Colonic mucosa (tissue), 4 donors: Measurements from ENCODE around the gene SLC17A4. TPM values are rescaled to one million over a fixed set of nuclear protein-coding genes. Genes with fewer than 3 reads are reported as not detected.

ENCODE experiments used
- DNase-seq: peaks from one replicate; pipeline ENCODE4 v3.0.0-alpha.2; 2020
- H3K27ac ChIP-seq: fragments of 200-600 bp; one replicate; pipeline ENCODE4 v1.8.0; 2021
- H3K27me3 ChIP-seq: fragments of 200-600 bp; one replicate; pipeline ENCODE4 v1.8.0; 2021
- H3K36me3 ChIP-seq: fragments of 200-600 bp; one replicate; pipeline ENCODE4 v1.8.0; 2021
- H3K4me1 ChIP-seq: fragments of 200-600 bp; one replicate; pipeline ENCODE4 v1.8.0; 2021; ENCODE audit warnings: mild to moderate bottlenecking
- H3K4me3 ChIP-seq: fragments of 200-600 bp; one replicate; pipeline ENCODE4 v1.8.0; 2021
- H3K9ac ChIP-seq, 2 donors: one replicate each; pipeline ENCODE4 v1.7.0; 2013; ENCODE audit warnings: control low read depth in 2 of 2, low read depth in 2 of 2, low read length in 2 of 2
- H3K9me3 ChIP-seq: fragments of 200-600 bp; one replicate; pipeline ENCODE4 v1.8.0; 2021
- intact Hi-C: fragments of 100-400 bp; cut with DNase I; formaldehyde crosslinking; loops from one replicate; pipeline ENCODE4 v1.14.1; 2022
- total RNA-seq, 2 donors: library from RNA; stranded (reverse); fragmentation: NEBNext Ultra II Directional in 1 of 2; extraction: Animal tissue kit (Norgen Biotek cat#: 25700) in 1 of 2; gene quantifications; one replicate each; pipeline ENCODE4 v1.2.1, GENCODE V29; 2021
- TF ChIP-seq, protein P1 (sequence below): fragments of 200-600 bp; IDR thresholded peaks from one replicate; pipeline ENCODE4 v1.8.0; 2022; ENCODE audit warnings: antibody characterized with exemption, mild to moderate bottlenecking
- donor health status: healthy.
- donor health status: DM: no; HTN: no; CAD: no.
- donor health status: DM: no; HTN: no; CAD: no.

Gene SLC17A4
- total RNA-seq, 2 donors from 2014 or later = 11.3 to 27.7 TPM

DNA sequence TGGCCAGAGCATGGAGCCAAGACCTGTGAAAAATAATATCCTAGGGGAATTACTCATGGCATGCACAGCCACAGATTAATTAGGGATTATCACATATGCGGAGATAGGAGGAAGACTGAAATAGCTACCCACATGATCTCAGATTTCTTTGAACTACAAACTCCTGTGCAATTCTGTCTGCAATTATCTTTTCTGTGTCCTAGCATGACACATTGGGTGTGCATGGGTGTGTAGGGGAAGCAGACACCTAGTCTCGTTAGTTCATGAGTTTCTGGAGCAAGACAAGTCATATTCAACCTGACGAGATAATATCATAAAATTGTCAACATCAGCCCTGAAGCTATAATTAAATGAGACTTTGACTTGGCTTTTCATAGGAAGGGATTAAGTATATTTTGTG is 3.6 kb upstream of the SLC17A4 start:
- H3K36me3 ChIP-seq = no peaks in the 10 kb centered on the region
- H3K27me3 ChIP-seq = no peaks in the 10 kb centered on the region
- TF ChIP-seq, protein P1, sequence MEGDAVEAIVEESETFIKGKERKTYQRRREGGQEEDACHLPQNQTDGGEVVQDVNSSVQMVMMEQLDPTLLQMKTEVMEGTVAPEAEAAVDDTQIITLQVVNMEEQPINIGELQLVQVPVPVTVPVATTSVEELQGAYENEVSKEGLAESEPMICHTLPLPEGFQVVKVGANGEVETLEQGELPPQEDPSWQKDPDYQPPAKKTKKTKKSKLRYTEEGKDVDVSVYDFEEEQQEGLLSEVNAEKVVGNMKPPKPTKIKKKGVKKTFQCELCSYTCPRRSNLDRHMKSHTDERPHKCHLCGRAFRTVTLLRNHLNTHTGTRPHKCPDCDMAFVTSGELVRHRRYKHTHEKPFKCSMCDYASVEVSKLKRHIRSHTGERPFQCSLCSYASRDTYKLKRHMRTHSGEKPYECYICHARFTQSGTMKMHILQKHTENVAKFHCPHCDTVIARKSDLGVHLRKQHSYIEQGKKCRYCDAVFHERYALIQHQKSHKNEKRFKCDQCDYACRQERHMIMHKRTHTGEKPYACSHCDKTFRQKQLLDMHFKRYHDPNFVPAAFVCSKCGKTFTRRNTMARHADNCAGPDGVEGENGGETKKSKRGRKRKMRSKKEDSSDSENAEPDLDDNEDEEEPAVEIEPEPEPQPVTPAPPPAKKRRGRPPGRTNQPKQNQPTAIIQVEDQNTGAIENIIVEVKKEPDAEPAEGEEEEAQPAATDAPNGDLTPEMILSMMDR = no peak
- no peak overlapping the region for H3K4me3 ChIP-seq
- DNase-seq = peak; percentile 45
- intact Hi-C loops = no loop called here
- peak overlapping the region; percentile 63 for H3K27ac ChIP-seq
- peaks cover 5% of the 10 kb centered on the region for H3K4me1 ChIP-seq
- H3K9me3 ChIP-seq = no peaks in the 10 kb centered on the region
- H3K9ac ChIP-seq = no peak overlapping the region

DNA sequence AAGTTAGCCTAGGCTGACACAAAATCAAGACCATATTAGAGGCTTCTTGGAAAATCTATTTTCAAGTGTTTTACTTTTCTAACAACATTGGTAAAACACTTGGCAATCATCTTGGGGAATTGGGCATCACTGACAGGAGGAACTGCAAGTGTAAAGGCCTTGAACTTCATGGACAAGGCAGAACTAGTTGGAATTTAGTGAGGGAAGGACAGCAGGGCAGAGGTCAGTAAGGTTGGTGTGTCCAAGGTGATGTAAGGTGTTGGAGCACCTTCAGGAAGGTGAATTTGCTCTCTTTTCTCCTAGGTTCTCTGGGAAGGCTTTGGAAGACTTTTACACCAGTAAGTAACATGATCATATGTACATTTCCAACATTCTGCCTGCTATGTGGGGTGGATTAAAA is 1.5 kb upstream of the SLC17A4 start:
- no peaks in the 10 kb centered on the region for H3K27me3 ChIP-seq
- no peaks in the 10 kb centered on the region for H3K36me3 ChIP-seq
- H3K4me1 ChIP-seq = peaks cover 5% of the 10 kb centered on the region
- no peak overlapping the region for H3K9ac ChIP-seq
- H3K4me3 ChIP-seq = no peak overlapping the region
- intact Hi-C loops = no loop called here
- H3K27ac ChIP-seq = no peak overlapping the region
- H3K9me3 ChIP-seq = no peaks in the 10 kb centered on the region
- peak; percentile 28 for DNase-seq
- TF ChIP-seq, protein P1 = no peak

DNA sequence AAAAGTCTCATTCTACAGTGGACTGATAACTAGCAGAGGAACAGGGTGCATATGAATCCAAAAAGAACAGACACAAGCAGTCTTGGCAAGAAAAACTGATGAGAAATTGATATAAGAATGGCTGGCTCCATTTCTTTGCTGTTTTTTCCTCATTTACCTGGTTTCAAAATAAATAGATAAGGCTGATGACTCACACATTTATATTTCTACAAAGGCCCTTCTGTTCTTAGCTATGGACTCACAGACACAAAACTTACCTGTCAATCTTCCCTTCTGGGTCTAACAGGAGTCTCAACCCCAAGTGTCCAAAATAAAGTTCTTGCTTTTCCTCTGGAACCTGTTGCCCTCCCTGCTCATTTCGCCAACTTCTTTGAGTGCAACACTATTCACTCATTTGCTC is 941 bp downstream of the SLC17A4 start:
- peak overlapping the region in 1 of 2 donors; percentile 72 for H3K9ac ChIP-seq
- no peaks in the 10 kb centered on the region for H3K9me3 ChIP-seq
- H3K27ac ChIP-seq = peak overlapping the region; percentile 58
- H3K36me3 ChIP-seq = no peaks in the 10 kb centered on the region
- DNase-seq = no peak
- TF ChIP-seq, protein P1 = no peak
- intact Hi-C loops = no loop called here
- H3K4me3 ChIP-seq = peak overlapping the region; percentile 9
- no peaks in the 10 kb centered on the region for H3K27me3 ChIP-seq
- H3K4me1 ChIP-seq = no peaks in the 10 kb centered on the region

DNA sequence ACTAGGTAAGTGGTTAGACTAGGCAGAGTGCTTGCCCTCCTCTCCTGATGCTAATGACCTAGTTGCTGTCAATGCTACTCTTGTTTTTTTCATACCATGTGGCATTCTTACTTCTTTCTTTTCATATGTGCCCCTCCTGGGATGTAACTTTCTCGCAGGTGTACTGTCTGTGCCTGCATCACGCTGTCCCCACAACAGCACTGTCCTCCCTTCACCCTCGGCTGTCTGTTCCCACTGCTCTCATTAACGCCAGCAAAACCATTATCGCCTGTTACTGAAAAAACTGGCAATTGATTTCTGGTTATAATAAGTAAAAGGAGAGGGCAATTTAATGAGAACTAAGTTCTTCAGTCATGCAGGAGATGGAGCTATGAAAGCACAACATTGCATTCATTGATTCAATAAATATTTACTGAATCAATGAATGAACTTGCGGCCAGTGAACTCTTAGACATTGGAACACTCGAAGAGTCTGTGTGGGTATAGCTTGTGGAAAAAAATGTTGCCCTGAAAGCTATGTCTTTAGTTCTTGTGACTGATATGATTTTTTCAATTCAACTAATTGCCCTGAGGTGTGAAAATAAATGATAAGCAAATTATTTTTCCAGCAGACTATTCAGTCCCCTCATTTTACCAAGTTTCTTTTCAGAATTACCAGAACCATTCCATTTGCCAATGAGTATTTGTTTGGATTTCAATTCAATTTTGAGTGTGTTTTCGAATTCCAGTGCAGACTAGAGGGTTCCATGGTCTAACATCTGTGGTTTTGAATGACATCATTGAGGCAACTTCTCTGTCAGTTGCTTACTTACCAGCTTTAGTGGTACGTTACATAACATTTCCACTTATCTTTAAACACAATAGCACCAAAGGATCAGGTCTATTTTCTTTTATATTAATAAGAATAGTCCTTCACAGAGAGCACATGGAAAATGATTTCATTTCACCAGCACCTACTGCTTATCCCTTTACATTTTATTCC is 2.1 kb downstream of the SLC17A4 start:
- no peak for DNase-seq
- TF ChIP-seq, protein P1 = no peak
- intact Hi-C loops = no loop called here
- Histone ChIP-seq H3K27ac (no peak overlapping the region), H3K9me3 (no peaks in the 10 kb centered on the region), H3K27me3 (no peaks in the 10 kb centered on the region), H3K4me1 (no peaks in the 10 kb centered on the region), H3K36me3 (no peaks in the 10 kb centered on the region), H3K4me3 (peak overlapping the region; percentile 2), H3K9ac (no peak overlapping the region)

DNA sequence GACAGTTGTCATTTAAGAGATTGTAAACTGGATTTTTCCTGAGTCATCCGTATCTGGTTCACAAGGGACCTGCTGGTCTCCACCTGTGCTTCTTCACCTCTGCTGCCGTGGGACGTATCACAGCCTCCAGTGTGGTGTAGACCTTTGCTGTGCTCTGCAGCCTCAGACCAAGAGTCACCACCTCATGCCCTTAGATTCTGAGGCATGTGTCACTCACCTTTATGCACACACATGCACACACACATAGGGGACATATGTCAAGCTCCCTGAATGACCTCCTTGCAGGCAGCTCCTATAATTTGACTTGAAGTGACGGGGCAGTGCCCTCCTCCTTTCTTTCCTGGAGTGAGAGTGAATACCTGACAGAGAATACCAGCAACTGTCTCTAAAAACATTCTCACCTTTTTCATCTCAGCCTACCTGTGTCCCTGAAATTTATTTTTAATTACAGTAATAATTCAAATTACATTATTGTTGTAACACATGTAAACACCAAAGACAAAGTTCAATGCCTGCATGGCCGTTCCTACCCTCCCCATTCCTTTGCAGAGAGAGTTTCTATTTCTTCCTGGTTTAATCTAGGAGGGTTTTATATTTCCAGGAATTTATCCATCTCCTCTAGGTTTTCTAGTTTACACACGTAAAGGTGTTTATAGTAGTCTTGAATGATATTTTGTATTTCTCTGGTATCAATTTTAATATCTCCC is 3.5 kb downstream of the SLC17A4 start:
- TF ChIP-seq, protein P1 = no peak
- H3K9me3 ChIP-seq = no peaks in the 10 kb centered on the region
- no peaks in the 10 kb centered on the region for H3K27me3 ChIP-seq
- H3K27ac ChIP-seq = peak overlapping the region; percentile 21
- DNase-seq = no peak
- H3K4me1 ChIP-seq = no peaks in the 10 kb centered on the region
- H3K4me3 ChIP-seq = no peak overlapping the region
- intact Hi-C loops = no loop called here
- no peak overlapping the region for H3K9ac ChIP-seq
- H3K36me3 ChIP-seq = no peaks in the 10 kb centered on the region
